ENCODE results near the gene CHPT1.
"Not testable (repeated sequence)": the region's sequence is repeated elsewhere in the genome, so short reads cannot be mapped to it uniquely, and the experiment has no call there.

CHPT1 gene

GRCh38 chr12:101681627-101682026 lies 15.8 kb upstream of the CHPT1 start:
- not testable (repeated sequence) for DNase-seq (ENCODE audit: low read depth in 1 of 2, low spot score in 1 of 2)

GRCh38 chr12:101685092-101685491 lies 12.3 kb upstream of the CHPT1 start:
- DNase-seq (ENCODE audit: low read depth in 1 of 2, low spot score in 1 of 2) = no peak

- no peak for DNase-seq (ENCODE audit: low read depth in 1 of 2, low spot score in 1 of 2)
Measured at GRCh38 chr12:101686176-101686575, 11.3 kb upstream of the CHPT1 start.

- no peak for DNase-seq (ENCODE audit: low read depth in 1 of 2, low spot score in 1 of 2)
Measured at GRCh38 chr12:101690544-101691098, 6.8 kb upstream of the CHPT1 start.

- no peak for DNase-seq (ENCODE audit: low read depth in 1 of 2, low spot score in 1 of 2)
Measured at GRCh38 chr12:101691503-101692096, 5.8 kb upstream of the CHPT1 start.

- no peak for DNase-seq (ENCODE audit: low read depth in 1 of 2, low spot score in 1 of 2)
Measured at GRCh38 chr12:101694297-101694848, 3.1 kb upstream of the CHPT1 start.

- no peak for DNase-seq (ENCODE audit: low read depth in 1 of 2, low spot score in 1 of 2)
Measured at GRCh38 chr12:101694986-101695385, 2.5 kb upstream of the CHPT1 start.

GRCh38 chr12:101695706-101696105 lies 1.7 kb upstream of the CHPT1 start:
- no peak for DNase-seq (ENCODE audit: low read depth in 1 of 2, low spot score in 1 of 2)

- no peak for DNase-seq (ENCODE audit: low read depth in 1 of 2, low spot score in 1 of 2)
Measured at GRCh38 chr12:101696251-101697196, 916 bp upstream of the CHPT1 start.

- DNase-seq (ENCODE audit: low read depth in 1 of 2, low spot score in 1 of 2) = no peak
Measured at GRCh38 chr12:101697930-101698799, 725 bp downstream of the CHPT1 start.

- no peak for DNase-seq (ENCODE audit: low read depth in 1 of 2, low spot score in 1 of 2)
Measured at GRCh38 chr12:101698800-101699347, 1.4 kb downstream of the CHPT1 start.

- DNase-seq (ENCODE audit: low read depth in 1 of 2, low spot score in 1 of 2) = no peak
Measured at GRCh38 chr12:101700299-101700820, 2.9 kb downstream of the CHPT1 start.

- no peak for DNase-seq (ENCODE audit: low read depth in 1 of 2, low spot score in 1 of 2)
Measured at GRCh38 chr12:101703487-101703886, 6.0 kb downstream of the CHPT1 start.

- DNase-seq (ENCODE audit: low read depth in 1 of 2, low spot score in 1 of 2) = no peak
Measured at GRCh38 chr12:101706403-101706802, 9.0 kb downstream of the CHPT1 start.

- no peak for DNase-seq (ENCODE audit: low read depth in 1 of 2, low spot score in 1 of 2)
Measured at GRCh38 chr12:101707131-101707782, 9.8 kb downstream of the CHPT1 start.

GRCh38 chr12:101710288-101710687 lies 12.8 kb downstream of the CHPT1 start:
- DNase-seq (ENCODE audit: low read depth in 1 of 2, low spot score in 1 of 2) = no peak

- DNase-seq (ENCODE audit: low read depth in 1 of 2, low spot score in 1 of 2) = no peak
Measured at GRCh38 chr12:101713059-101713682, 15.7 kb downstream of the CHPT1 start.

- DNase-seq (ENCODE audit: low read depth in 1 of 2, low spot score in 1 of 2) = no peak
Measured at GRCh38 chr12:101713930-101714329, 16.5 kb downstream of the CHPT1 start.

- no peak for DNase-seq (ENCODE audit: low read depth in 1 of 2, low spot score in 1 of 2)
Measured at GRCh38 chr12:101714877-101715444, 17.5 kb downstream of the CHPT1 start.
